Parathyroid adenoma (tissue), 2 donors: Measurements from ENCODE around the gene TMEM63B.
"Not testable (repeated sequence)": the region's sequence is repeated elsewhere in the genome, so short reads cannot be mapped to it uniquely, and the experiment has no call there.

Experiments used
- H2AFZ ChIP-seq: fragments of 300-600 bp; sonication (generic); one replicate; pipeline ENCODE4 v1.7.0; 2017; ENCODE audit warnings: antibody characterized with exemption, mild to moderate bottlenecking
- H3K27ac ChIP-seq: fragments of 300-600 bp; sonication (generic); one replicate; pipeline ENCODE4 v1.7.0; 2017
- H3K27me3 ChIP-seq: fragments of 300-600 bp; sonication (generic); one replicate; pipeline ENCODE4 v1.7.0; 2017; ENCODE audit warnings: low read length; ENCODE audit not compliant: control insufficient read depth, insufficient read depth
- H3K36me3 ChIP-seq: fragments of 300-600 bp; sonication (generic); one replicate; pipeline ENCODE4 v1.7.0; 2017; ENCODE audit warnings: low read length; ENCODE audit not compliant: control insufficient read depth, insufficient read depth
- H3K4me1 ChIP-seq: fragments of 300-600 bp; sonication (generic); one replicate; pipeline ENCODE4 v1.7.0; 2017; ENCODE audit warnings: control low read depth
- H3K4me2 ChIP-seq: fragments of 300-600 bp; sonication (generic); one replicate; pipeline ENCODE4 v1.7.0; 2017; ENCODE audit warnings: low read length
- H3K4me3 ChIP-seq: fragments of 300-600 bp; sonication (generic); one replicate; pipeline ENCODE4 v1.7.0; 2017; ENCODE audit warnings: low read depth, low read length
- H3K79me2 ChIP-seq: fragments of 300-600 bp; sonication (generic); one replicate; pipeline ENCODE4 v1.7.0; 2017; ENCODE audit warnings: control low read depth
- H3K9ac ChIP-seq: fragments of 300-600 bp; sonication (generic); one replicate; pipeline ENCODE4 v1.7.0; 2017; ENCODE audit warnings: mild to moderate bottlenecking
- H3K9me3 ChIP-seq: fragments of 300-600 bp; sonication (generic); one replicate; pipeline ENCODE4 v1.7.0; 2017; ENCODE audit warnings: low read length; ENCODE audit not compliant: control insufficient read depth
- CTCF ChIP-seq: fragments of 300-600 bp; sonication (generic); IDR thresholded peaks from one replicate; pipeline ENCODE4 v1.7.0; 2017; ENCODE audit warnings: antibody characterized with exemption, mild to moderate bottlenecking
- donor health status: primary hyperparathyroidism.

The TMEM63B gene

DNA sequence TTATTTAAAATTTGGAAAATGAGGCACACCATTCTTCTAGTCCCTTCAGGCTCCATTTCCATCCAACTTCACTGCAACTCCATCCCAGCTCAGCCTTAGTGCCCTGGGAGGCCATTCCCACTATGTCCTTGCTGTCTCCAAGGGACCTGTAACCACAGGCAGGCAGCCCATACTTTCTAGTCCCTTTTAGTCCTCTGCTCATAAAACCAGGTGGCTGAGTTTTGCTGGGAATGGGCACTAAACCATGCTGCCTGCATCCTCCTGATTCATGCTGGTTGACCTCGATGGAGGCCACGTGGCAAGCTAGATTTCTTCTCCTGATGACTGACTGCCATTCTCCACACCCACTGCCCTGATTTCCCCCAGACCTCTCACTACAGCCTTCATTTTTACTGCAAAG, 61.9 kb downstream of the TMEM63B start:
- no peaks in the 10 kb centered on the region for H3K79me2 ChIP-seq
- no peaks in the 10 kb centered on the region for H3K4me1 ChIP-seq
- H3K27me3 ChIP-seq, result no peaks in the 10 kb centered on the region
- no peak overlapping the region for H2AFZ ChIP-seq
- no peak overlapping the region for H3K9ac ChIP-seq
- H3K9me3 ChIP-seq, result no peaks in the 10 kb centered on the region
- no peak for TF ChIP-seq CTCF
- no peak overlapping the region for H3K4me3 ChIP-seq
- H3K4me2 ChIP-seq, result no peak overlapping the region
- no peak overlapping the region for H3K27ac ChIP-seq
- no peaks in the 10 kb centered on the region for H3K36me3 ChIP-seq

DNA sequence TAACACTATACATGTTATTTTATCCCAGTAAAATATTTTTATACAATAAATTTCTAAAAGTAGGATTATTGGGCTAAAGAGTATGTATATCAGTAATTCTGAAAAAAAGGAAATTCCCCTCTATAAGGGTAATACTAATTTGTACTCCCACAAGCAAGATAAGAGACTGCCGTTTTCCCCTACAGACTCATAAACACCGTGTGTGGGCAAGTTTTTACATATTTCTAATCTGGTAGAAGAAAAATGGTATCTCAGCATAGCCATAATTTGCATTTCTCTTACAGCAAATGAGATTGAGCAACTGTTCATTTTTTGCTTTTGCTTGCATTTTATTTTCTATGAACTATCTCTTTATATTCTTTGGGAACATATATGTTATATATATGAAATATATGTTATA, 63.4 kb downstream of the TMEM63B start:
- H3K27ac ChIP-seq, result no peak overlapping the region
- H3K79me2 ChIP-seq, result no peaks in the 10 kb centered on the region
- H3K4me2 ChIP-seq, result no peak overlapping the region
- no peak for TF ChIP-seq CTCF
- H3K9me3 ChIP-seq, result no peaks in the 10 kb centered on the region
- H3K4me1 ChIP-seq, result no peaks in the 10 kb centered on the region
- no peak overlapping the region for H2AFZ ChIP-seq
- no peaks in the 10 kb centered on the region for H3K36me3 ChIP-seq
- H3K4me3 ChIP-seq, result no peak overlapping the region
- no peak overlapping the region for H3K9ac ChIP-seq
- H3K27me3 ChIP-seq, result no peaks in the 10 kb centered on the region

GRCh38 chr6:44192428-44193041, 65.2 kb downstream of the TMEM63B start:
- Histone ChIP-seq H3K79me2 (no peaks in the 10 kb centered on the region), H3K9me3 (no peaks in the 10 kb centered on the region), H3K27me3 (no peaks in the 10 kb centered on the region), H3K4me3 (no peak overlapping the region), H3K27ac (peak overlapping the region; percentile 15), H3K4me2 (no peak overlapping the region), H3K36me3 (no peaks in the 10 kb centered on the region), H2AFZ (peak overlapping the region; percentile 58), H3K4me1 (no peaks in the 10 kb centered on the region), H3K9ac (no peak overlapping the region)
- TF ChIP-seq CTCF, result no peak

DNA sequence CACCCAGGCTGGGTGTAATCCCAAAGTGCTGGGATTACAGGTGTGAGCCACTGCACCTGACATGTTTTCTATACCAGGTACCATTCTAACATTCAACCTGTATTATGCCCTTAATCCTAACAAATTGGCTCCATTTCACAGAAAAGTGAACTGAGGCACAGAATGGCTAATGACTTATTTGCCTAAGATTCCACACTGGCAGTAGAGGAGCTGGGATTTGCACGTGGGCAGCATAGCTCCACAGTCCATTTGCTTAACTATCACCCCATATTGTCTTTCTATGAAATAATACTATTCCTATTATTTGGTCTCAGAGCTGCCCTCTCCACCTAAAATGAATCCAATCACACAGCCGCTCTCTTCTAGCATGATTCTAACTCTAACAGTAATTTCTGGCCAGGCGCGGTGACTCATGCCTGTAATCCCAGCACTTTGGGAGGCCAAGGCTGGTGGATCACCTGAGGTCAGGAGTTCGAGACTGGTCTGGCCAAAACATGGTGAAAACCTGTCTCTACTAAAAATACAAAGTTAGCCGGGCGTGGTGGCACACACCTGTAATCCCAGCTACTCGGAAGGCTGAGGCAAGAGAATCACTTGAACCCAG, 66.1 kb downstream of the TMEM63B start:
- Histone ChIP-seq H3K27me3 (no peaks in the 10 kb centered on the region), H3K9ac (no peak overlapping the region)
- TF ChIP-seq CTCF, result no peak

DNA sequence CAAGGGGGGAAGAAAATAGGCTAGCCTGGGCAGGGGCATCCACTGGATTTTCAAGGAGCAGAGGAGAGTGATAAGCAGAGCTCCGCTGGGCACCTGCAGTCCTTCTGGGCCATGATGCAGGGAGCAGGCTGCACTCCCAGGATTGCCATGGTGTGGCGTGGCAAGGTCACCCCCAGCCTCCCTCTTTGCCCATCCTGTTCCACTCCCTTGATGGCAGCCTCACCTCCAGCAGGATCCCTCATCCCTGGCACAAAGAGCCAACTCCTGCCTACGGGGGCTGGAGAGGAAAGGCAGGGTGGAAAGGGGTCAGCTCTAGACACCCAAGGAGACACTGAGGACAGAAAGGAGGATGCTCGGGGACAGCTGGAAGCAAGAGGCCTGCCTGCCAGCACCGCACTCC, 67.0 kb downstream of the TMEM63B start:
- no peaks in the 10 kb centered on the region for H3K4me1 ChIP-seq
- H3K9me3 ChIP-seq, result no peaks in the 10 kb centered on the region
- H3K9ac ChIP-seq, result no peak overlapping the region

More for the DNA sequence above, 66.1 kb downstream of the TMEM63B start:
- H3K79me2 ChIP-seq, result no peaks in the 10 kb centered on the region
- no peak overlapping the region for H3K4me3 ChIP-seq
- no peak overlapping the region for H3K27ac ChIP-seq
- no peaks in the 10 kb centered on the region for H3K9me3 ChIP-seq
- no peak overlapping the region for H3K4me2 ChIP-seq
- H3K36me3 ChIP-seq, result no peaks in the 10 kb centered on the region
- H2AFZ ChIP-seq, result no peak overlapping the region
- H3K4me1 ChIP-seq, result no peaks in the 10 kb centered on the region

GRCh38 chr6:44196351-44196750, 69.0 kb downstream of the TMEM63B start:
- not testable (repeated sequence) for H3K9ac ChIP-seq, H2AFZ ChIP-seq, H3K9me3 ChIP-seq, H3K79me2 ChIP-seq, H3K36me3 ChIP-seq, H3K4me2 ChIP-seq, H3K27me3 ChIP-seq, H3K4me1 ChIP-seq, H3K27ac ChIP-seq, H3K4me3 ChIP-seq

More for the DNA sequence above, 67.0 kb downstream of the TMEM63B start:
- no peaks in the 10 kb centered on the region for H3K27me3 ChIP-seq
- H3K36me3 ChIP-seq, result no peaks in the 10 kb centered on the region
- TF ChIP-seq CTCF, result no peak
- no peak overlapping the region for H3K27ac ChIP-seq
- no peak overlapping the region for H3K4me3 ChIP-seq
- no peaks in the 10 kb centered on the region for H3K79me2 ChIP-seq
- H3K4me2 ChIP-seq, result no peak overlapping the region
- no peak overlapping the region for H2AFZ ChIP-seq
